ENCODE results near the gene DELE1.
A peak's percentile ranks its signal among the peaks of the same experiment; 100 is the strongest.
"Not testable (repeated sequence)": the region's sequence is repeated elsewhere in the genome, so short reads cannot be mapped to it uniquely, and the experiment has no call there.

DELE1 gene

DNA sequence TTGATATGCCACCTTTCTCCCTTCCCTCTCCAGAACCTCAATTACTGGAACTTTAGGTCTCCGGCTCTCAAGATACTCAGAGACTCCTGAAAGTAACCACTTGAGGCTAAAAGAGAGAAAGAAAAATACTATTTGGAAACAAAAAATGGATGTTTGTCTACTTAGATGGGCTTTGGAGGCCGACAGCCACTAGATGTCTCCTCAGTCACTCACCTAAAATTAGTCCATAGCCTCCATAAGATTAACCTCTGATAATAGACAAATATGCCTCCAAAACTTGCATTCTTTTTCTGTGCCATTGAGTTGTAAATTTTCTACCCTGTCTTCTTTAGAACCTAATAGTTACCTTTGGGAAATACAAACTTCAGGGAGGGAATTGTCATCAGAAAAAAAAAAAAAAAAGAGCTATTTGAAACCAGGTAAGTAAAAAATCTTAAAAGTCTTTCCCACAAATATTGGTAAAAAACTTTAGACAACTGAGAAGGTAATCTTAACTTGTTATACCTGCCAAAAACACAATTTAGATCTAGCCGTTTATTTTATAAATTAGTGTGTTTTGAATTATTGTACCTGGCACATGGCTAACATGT lies 34.3 kb upstream of the DELE1 start:
- no peak for DNase-seq (ENCODE audit: low spot score)

DNA sequence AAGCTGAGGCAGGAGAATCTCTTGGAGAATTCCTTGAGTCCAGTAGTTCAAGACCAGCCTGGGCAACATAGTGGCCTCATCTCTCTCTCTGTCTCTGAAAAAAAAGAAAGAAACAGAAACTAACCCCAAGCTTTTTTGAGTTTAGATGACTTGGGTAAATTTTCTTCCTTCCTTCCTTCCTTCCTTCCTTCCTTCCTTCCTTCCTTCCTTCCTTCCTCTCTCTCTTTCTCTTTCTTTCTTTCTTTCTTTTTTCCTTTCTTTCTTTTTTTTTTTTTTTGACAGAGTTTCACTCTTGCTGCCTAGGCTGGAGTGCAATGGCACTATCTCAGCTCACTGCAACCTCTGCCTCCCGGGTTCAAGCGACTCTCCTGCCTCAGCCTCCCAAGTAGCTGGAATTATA lies 33.2 kb upstream of the DELE1 start:
- not testable (repeated sequence) for DNase-seq (ENCODE audit: low spot score)

DNA sequence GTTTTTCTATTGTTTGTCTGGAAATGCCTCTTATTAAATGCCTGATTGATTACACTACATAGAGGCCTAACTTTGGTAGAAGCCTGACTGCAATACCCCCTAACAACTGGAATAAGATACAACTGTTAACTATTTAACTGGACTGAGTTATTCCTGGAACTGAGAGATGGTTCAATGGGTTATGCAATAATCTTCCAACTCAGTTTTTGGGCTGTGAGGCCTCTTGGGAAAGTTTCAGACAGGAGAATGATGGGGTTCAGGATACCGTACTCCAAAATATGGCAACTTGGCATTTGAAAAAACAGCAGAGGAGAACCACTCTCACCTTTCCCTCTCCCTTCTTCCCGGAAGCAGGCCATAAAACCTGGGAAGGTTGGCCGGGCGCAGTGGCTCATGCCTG lies 26.2 kb upstream of the DELE1 start:
- DNase-seq (ENCODE audit: low spot score) = no peak

DNA sequence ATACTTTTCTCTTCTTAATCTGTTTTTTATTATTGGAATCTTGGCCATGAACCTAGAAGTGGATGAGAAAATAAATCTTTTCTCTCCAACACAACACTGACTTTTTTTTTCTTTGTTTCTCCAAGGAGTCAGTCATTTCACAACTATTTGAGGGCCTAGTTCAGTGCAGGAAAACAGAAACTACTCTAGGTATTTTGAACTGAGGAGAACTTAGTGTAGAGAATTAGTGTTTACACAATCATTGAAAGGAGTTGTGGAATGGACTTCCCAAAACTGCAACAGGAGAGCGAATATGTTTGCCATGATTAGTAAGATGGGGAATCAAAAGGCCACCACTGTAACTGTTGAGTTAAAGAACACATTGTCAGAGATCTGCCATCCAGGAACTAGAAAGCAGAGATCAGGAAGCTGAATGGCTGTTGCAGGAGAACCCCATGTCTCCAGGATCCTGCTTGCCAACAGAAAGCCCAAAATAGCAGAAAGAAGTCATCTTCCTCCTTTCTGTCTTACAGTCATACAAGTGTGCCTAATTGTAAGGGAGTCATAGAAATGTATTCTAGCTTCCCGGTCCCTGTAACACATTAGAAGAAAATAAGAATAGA lies 25.1 kb upstream of the DELE1 start:
- no peak for DNase-seq (ENCODE audit: low spot score)

DNA sequence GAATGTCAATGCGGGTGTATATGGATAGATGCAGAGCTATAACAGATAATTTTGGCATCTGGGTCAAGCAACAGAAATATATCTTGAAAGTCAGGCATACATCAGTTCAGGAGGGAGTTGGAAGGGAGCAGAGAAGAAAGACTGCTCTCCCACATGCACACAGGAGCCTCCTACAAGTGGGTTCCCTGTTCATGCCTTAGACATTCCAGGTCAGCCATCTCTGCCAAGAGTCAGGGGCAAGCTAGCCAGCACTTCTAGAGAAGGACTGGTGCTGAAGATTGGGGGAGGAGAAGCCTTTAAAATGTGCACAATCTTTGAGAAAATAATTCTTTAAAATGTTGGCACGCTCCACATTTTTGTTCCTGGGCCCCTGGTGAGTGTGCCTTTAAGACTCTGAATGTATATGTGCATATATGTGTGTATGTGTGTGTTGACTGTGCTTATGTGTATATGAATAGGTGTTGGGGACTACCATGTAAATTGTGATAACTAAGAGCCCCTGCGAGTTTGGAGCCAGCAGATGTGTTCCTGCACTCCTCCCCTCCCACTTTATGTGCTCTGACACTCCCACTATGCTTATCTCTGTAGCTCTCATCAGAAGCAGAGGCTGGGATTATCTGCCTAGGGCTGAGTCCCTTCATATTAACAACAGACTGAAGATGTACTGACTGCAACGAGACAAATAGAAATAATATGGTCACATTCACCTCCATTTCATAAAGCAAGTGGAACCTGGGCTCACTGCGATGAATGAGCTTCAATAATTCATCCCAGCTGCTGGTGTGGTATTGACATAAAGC lies 21.5 kb upstream of the DELE1 start:
- DNase-seq (ENCODE audit: low spot score) = no peak

DNA sequence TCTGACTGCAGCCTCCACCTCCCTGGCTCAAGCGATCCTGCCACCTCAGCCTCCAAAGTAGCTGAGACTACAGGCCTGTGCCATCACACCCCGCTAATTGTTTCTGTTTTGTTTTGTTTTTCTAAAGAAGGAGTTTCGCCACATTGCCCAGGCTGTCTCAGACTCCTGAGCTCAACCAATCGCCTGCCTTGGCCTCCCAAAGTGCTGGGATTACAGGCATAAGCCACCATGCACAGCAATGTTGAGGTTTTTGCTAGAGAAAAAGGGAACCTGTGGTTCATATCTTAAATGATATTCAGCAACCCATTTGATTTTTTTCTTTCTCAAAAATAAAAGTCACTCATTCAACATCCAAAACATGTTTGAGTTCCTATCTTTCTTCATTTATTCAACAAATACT lies 20.4 kb upstream of the DELE1 start:
- DNase-seq (ENCODE audit: low spot score) = no peak

DNA sequence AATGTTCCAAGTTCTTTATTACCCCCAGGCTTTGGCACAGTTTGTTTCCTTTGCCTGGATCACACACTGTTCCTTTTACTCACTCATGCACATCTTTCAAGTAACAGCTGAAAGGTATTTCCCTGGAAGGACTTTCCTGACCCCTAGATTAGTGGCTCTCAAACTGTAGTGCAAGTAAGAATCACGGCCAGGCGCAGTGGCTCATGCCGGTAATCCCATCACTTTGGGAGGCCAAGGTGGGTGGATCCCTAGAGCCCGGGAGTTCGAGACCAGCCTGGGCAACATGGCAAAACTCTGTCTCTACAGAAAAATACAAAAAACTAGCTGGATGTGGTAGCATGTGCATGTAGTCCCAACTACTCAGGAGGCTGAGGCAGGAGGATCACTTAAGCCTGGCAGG lies 19.1 kb upstream of the DELE1 start:
- no peak for DNase-seq (ENCODE audit: low spot score)

DNA sequence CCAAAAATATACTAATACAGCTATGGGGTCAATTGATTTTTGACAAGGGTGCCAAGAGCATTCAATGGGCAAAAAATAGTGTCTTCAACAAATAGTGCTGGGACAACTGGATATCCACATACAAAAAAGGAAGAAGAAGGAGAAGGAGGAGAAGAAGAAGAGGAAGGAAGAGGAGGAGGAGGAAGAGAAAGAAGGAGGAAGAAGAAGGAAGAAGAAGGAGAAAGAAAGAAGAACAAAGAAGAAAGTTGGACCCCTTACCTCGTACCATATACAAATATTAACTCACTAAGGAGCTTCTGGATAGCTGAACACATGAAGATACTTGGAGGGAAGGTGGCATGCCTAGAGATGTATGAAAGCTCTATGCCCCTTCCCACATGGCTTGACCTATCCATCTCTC lies 17.2 kb upstream of the DELE1 start:
- no peak for DNase-seq (ENCODE audit: low spot score)

DNA sequence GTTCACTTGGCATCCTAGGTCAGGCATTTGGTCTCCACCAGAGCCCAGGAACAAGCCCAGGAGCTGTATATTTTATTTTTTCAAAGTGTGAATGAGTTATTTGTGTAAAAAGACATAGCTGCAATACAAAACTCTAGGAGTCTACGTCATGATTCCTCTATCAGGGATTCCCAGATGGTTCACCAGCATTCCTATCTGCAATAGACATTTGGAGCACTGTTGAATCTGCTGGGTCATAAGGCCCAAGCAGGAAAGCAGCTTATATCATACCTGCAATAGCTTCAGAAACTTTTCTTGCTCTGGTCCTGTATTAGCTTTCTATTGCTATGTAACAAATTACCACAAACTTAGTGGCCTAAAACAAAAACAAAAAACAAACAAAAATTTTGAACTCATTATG lies 16.7 kb upstream of the DELE1 start:
- DNase-seq (ENCODE audit: low spot score) = no peak

DNA sequence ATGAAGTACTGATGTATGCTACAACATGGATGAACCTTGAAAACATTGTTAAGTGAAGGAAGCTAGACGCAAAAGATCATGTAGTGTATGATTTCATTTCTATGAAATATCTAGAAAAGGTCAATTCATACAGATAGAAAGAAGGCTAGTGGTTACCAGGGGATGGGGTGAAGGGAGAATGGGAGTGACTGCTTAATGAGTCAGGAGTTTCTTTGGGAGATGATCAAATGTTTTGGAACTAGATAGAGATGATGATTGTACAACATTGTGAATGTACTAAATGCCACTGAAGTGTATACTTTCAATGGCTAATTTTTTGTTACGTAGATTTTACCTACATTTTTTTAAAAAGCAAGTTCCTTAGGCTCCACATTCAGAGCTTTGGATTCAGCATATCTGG lies 14.9 kb upstream of the DELE1 start:
- no peak for DNase-seq (ENCODE audit: low spot score)

DNA sequence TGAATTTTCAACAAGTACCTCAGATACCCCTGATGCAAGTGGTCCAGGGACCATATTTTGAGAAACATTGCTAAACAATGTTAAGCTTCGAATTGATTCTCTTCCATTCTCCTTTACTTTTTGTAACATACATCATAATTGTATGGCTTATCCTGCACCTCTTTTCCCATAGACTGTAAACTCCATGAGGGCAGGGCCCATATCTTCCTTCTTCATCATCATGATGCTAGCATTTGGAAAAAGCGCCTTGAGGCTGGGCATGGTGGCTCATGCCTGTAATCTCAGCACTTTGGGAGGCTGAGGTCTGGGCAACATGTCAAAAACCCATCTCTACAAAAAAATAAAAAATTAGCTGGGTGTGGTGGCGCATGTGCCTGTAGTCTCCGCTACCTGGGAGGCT lies 14.5 kb upstream of the DELE1 start:
- no peak for DNase-seq (ENCODE audit: low spot score)

DNA sequence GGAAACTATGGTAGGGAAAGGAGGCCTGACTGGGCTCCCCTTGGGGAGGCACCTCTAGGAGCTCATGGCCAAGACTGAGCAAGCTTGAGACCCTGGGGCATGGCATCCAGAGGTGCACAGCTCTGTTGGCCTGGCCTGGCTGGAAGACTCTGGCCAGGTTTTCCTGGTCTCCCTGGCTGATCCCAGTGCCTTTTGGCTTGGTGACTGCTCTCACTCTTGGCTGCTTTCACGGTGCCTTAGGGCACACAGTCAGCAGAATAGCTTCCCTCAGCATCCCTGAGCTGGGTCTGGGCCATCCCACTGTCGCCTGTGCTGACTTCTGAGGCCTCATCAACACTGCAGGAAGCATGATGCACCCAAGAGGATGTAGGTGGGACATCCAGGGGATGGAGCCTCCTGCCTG lies 13.4 kb upstream of the DELE1 start:
- peak; percentile 84 for DNase-seq (ENCODE audit: low spot score)

DNA sequence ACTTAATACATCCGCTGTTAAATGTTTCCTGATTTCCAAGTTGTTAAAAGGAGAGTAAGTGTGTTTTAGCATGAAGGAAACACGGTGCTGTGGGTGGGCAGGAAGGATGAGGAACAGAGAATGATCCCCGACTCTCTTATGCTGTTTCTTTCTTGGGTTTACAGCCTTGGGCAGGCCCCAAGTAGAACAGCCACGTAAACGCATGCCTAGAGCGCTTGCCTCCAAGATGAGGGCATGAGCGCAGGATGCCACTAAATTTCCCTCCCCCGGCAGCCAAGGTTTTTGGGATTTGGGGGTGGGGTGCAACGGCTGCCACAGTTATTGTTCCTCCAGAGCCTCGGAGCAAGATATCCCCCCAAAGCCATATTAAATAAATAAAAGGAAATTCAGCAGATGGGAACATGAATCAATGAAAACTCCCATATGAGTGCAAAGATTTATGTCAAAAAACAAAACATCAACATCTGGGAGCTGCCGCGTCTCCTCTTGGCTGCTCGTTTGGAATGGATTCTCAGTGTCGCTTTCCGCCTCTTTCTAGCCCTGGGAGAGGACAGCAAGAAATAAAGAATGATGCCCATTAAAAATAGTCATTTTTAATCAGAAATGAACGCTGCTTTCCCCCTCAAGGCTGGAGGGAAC lies 10.0 kb upstream of the DELE1 start:
- DNase-seq (ENCODE audit: low spot score) = no peak

DNA sequence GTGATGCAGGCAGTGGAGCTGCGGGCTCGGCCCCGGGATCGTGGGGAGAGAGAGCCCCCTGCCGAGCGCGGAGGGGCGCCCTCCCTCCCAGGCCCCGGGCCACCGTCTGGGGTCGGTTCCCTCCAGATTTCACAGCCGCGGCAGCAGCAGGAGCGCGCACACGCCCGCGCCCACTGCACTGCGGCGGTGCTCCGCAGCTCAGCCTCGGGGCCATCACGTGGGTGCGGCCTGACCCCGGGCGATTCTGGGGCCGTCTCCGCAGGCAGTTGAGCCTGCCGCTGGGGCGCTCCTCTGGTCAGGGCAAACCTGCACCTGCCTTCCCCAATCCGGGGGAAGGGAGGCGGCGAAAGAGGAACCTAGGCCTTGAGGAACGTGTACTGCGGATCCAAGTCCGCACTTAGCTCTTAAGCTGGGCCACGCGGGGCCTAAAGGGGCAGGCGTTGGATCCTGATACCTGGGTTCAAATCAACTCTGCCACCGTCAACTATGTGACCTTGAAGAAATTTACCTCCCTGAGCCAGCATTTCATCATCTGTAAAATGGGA lies 9.4 kb upstream of the DELE1 start:
- no peak for DNase-seq (ENCODE audit: low spot score)

DNA sequence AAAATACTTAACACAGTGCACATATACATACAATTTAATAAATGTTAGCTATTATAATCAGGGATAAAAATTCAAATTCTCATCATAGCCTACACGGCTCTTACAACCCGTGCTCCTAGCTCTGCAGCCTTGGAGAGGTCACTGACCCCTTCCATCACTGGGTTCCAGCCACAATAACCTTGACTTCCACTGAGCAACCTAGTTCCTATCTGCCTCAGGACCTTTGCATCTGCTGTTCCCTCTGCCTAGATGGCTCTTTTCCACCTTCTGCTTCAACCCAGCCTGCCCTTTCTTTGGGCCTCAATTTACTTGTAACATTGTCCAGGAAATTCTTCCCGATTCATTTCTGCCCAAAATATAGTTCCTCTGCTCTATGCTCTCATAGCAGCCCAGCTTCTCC lies 8.9 kb upstream of the DELE1 start:
- DNase-seq (ENCODE audit: low spot score) = no peak

DNA sequence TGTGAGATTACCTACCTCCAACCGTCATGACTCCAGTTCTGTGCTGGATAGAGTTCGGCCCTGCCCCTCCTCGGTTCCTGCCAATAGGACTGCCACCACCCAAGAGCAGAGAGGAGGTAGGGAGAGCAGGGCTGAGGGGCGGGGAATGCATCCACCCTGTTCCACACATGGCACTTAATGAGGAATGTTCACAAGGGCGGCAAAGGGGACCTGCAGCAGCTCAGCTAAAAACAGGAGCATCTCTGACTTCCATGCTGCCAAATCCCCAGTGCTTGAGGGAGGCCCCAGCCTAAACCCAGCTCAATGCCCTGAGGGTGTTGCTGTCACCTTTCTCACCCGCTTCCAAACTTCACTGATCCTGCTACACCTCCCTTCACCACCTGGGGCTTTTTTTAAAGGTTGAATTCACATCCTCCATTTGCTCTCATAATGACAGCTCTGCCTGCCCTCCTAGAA lies 7.8 kb upstream of the DELE1 start:
- DNase-seq (ENCODE audit: low spot score) = no peak

DNA sequence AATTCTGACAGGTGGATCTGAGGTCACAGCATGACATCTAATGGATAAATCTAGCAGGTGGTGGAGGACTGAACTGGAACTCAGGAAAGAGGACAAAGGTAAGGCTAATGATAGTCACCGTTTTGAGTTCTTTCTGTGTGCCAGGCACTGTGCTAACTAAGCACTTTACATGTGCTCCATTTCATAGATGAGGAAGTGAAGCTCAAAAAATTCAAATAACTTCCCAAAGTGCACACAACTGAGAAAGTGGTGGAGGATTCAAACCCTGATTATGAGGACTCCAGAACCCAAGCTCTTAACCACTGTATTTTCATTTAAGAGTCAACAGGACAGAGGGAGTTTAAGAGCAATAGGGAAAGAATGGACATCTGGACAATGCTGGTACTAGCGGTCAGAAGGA lies 7.1 kb upstream of the DELE1 start:
- no peak for DNase-seq (ENCODE audit: low spot score)

DNA sequence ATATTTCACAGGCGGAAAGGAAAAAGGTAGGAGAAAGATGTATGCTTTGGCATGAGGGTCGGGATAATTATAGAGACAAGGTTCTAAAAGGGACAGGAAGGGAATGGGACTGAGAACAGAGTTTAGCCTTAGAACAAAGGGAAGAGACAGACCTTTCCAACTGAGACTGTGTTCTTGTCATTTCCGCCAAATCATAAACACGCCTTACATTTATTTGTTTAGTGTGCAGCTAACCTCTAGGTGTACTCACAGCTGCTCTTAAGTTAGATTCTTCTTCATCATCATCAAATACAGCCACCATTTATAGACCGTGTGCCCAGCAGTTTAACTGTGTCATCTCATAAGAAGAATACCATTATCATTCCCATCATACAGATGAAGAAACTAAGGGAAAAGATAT lies 5.9 kb upstream of the DELE1 start:
- DNase-seq (ENCODE audit: low spot score) = no peak

DNA sequence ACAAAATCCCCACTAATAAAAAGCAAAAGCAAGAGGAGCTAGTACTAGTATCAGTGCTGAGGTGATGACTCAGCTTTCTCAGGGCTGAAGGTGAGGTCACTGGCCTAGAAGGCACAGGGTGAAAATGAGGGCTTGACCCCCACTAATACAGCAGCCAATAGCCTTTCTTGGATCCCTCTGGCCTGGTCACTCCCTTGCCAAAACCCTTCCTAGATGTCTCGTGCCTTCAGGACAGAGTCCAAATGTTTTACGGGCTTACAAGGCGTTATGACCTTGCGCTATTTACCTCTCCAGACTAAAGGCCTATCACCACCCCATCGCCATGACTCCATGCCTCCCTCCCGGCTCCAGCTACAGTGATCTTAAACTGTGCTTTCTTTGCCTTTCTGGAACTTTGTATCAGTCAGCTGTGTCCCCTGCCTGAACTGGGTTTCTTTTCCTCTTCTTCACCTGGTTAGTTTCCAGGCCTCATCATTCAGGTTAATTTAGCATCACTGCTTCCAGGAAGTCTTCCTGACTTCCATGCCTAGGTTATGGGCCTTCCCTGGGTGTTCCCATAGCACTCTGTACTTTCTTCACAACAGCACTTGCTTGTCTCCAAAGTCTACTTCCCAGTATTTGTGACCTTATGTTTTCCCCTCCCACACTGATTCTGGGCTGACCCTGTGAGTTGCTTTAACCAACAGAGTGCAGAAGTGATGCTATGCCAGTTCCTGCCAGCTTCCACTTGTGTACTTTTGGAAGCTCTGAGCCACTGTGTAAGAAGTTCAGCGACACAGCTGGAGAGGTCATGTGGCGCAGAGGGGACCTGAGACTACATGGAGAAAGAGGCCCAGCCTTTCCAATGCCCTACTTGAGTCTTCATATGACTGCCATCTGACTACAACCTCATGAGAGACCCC lies 4.2 kb upstream of the DELE1 start:
- DNase-seq (ENCODE audit: low spot score) = no peak

DNA sequence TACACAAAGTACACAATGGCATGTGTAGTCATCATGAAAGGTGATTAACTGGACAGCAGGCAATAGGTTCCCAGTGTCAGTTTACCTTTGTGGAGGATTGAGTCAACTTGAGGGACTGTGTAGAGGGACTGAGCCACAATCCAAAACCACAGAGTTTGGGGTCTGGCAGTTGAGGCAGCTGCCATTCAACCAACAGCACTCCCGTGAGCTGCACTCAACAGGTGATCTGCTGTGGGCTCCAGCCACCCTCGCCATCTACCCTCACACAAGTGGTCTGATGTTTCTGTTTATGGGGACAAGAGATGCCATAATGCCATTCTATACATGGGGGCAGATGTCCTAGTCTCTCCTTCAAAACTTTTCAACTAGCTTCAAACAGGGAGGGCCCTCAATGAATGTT lies 2.9 kb upstream of the DELE1 start:
- no peak for DNase-seq (ENCODE audit: low spot score)

DNA sequence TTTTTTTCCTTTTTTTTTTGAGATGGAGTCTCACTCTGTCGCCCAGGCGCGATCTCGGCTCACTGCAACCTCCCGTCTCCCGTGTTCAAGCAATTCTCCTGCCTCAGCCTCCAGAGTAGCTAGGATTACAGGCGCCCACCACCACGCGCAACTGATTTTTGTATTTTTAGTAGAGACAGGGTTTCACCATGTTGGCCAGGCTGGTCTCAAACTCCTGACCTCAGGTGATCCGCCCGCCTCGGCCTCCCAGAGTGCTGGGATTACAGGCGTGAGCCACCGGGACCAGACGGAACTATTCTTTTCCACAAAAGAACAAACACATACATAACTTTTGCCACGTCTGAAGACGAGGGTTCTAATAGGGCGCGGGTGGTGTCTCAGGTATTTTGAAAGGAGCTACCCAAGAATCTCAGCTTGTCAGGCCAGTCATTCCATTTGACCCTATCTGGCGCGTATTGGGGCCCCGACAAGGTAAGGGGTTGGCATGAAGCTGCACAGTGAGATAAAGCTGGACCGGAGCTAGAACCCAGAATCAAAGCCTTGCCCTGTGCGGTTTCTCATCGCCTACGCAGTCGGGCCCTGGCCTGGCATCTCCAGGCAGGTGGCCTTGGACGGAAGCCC lies 734 bp upstream of the DELE1 start:
- not testable (repeated sequence) for DNase-seq (ENCODE audit: low spot score)
